Spinal cord (tissue), 10 donors: ENCODE results near the gene SRPK2. TPM values are rescaled to one million over a fixed set of nuclear protein-coding genes. Genes with fewer than 3 reads are reported as not detected.

Source experiments
- DNase-seq, 6 donors: peaks; one replicate each; pipeline versions ENCODE4 v3.0.0 to v3.0.0-alpha.2; 2013 to 2015; ENCODE audit warnings: low spot score in 6 of 6, low read depth in 4 of 6
- H3K27ac ChIP-seq: one replicate; pipeline ENCODE4 v1.5.1; 2013; ENCODE audit warnings: low read depth, low read length, control low read depth
- H3K27me3 ChIP-seq: one replicate; pipeline ENCODE4 v1.6.1; 2013; ENCODE audit warnings: low read length; ENCODE audit not compliant: control insufficient read depth, insufficient read depth
- H3K36me3 ChIP-seq: one replicate; pipeline ENCODE4 v1.6.1; 2013; ENCODE audit warnings: low read length; ENCODE audit not compliant: control insufficient read depth, insufficient read depth
- H3K4me1 ChIP-seq: one replicate; pipeline ENCODE4 v1.6.1; 2013; ENCODE audit warnings: low read length; ENCODE audit not compliant: control insufficient read depth, insufficient read depth
- H3K4me3 ChIP-seq: one replicate; pipeline ENCODE4 v1.5.1; 2013; ENCODE audit warnings: low read depth, low read length, control low read depth
- H3K9me3 ChIP-seq: one replicate; pipeline ENCODE4 v1.6.1; 2013; ENCODE audit warnings: low read length; ENCODE audit not compliant: control insufficient read depth, insufficient read depth
- WGBS: methylation state at CpG from one replicate; pipeline ENCODE4 v1.1.5; 2013; ENCODE audit warnings: missing lambda C conversion rate; ENCODE audit not compliant: insufficient coverage; 5-methylcytosine and 5-hydroxymethylcytosine counted together
- polyA plus RNA-seq, 2 donors: library from polyadenylated mRNA; unstranded; fragments of 120-200 nt; gene quantifications; one replicate each; pipeline ENCODE4 v1.2.1, GENCODE V29; 2013; ENCODE audit not compliant: insufficient read length in 2 of 2
- total RNA-seq, 2 donors: library from RNA; depleted of rRNA in 1 of 2; stranded (reverse); fragments of 120-200 nt in 1 of 2; fragments of >200 nt in 1 of 2; gene quantifications; one replicate each; pipeline versions ENCODE4 v1.2.3 to v1.2.4, GENCODE V29; 2013 to 2014
- donor health status: healthy.

The SRPK2 gene
- total and polyA plus RNA-seq, 4 donors = 79.8 to 252 (median 126) TPM

DNA sequence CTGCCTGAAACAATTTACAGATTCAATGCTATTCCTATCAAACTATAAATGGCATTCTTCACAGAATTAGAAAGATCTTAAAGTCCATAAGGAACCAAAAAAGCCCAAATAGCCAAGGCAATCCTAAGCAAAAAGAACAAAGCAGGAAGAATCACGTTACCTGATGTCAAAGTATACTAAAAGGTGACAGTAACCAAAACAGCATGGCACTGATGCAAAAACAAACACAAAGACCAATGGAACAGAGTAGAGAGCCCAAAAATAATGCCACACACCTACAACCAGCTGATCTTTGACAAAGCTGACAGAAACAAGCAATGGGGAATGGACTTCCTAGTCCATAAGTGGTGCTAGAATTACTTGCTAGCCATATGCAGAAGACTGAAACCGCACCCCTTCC, 208.7 kb downstream of the SRPK2 start:
- DNase-seq = no peak
- Histone ChIP-seq H3K36me3 (no peaks in the 10 kb centered on the region), H3K27me3 (no peaks in the 10 kb centered on the region), H3K4me1 (no peaks in the 10 kb centered on the region), H3K27ac (no peak overlapping the region), H3K4me3 (no peak overlapping the region), H3K9me3 (peaks cover 3% of the 10 kb centered on the region)
- 100% methylated on average over 1 of the region's 2 CpGs for WGBS

DNA sequence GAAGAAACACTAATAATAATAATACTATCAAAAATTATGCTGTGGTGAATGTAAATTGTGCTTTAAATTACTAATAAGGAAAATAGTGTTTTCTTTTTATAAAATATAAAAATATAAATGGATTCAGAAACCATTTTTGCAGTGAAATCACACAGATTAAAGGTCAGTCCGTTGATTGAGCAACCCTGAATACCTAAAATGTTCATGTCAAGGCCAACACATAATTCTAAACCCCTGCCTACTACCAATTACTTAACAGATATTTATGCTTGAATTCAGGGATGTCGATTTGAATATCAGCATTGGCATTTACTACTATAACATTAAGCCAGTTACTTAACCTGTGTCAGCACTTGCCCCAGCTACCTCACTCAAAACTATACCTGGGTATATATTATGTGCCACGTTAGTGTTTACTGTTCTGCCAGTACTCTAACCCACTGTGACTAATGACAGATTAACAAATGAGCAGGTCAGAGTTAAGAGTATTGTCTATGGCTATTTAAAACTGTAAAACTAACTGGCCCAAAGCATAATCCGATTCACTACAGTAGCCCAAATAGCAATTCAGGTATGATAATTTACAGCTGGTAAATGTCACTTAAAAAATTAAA, 209.7 kb downstream of the SRPK2 start:
- no CpG with 5 or more reads among the region's 4 CpGs for WGBS
- peaks cover 3% of the 10 kb centered on the region for H3K9me3 ChIP-seq
- H3K4me1 ChIP-seq = no peaks in the 10 kb centered on the region
- no peak overlapping the region for H3K4me3 ChIP-seq
- no peak for DNase-seq
- H3K27ac ChIP-seq = no peak overlapping the region
- H3K27me3 ChIP-seq = no peaks in the 10 kb centered on the region
- H3K36me3 ChIP-seq = no peaks in the 10 kb centered on the region

DNA sequence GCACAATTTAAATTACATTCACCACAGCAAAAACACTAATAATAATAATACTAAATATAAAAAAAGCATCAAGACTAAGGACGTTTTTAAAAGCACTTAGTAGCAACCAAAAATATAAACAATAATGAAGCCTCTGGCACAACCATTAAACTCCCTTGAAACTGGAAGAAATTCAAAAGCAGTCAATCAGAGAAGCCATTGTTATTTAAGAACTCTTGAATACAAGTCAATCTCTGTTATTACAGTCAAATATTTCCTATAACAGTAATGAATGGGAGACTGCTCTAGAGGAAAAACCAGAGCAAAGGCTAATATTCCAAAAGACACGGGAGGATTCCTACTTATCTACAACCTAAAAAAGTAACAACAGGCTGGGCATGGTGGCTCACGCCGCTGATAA, 210.5 kb downstream of the SRPK2 start:
- Histone ChIP-seq H3K4me3 (no peak overlapping the region), H3K36me3 (no peaks in the 10 kb centered on the region), H3K9me3 (peaks cover 3% of the 10 kb centered on the region), H3K27me3 (no peaks in the 10 kb centered on the region), H3K27ac (no peak overlapping the region), H3K4me1 (no peaks in the 10 kb centered on the region)
- DNase-seq = peak in 1 of 6 donors; percentile 6
- 100% methylated on average over 3 of the region's 4 CpGs for WGBS

- H3K9me3 ChIP-seq = peaks cover 3% of the 10 kb centered on the region
- WGBS = no CpG with 5 or more reads among the region's 3 CpGs
- no peaks in the 10 kb centered on the region for H3K27me3 ChIP-seq
- no peaks in the 10 kb centered on the region for H3K36me3 ChIP-seq
- H3K4me3 ChIP-seq = no peak overlapping the region
- H3K4me1 ChIP-seq = no peaks in the 10 kb centered on the region
- H3K27ac ChIP-seq = no peak overlapping the region
- no peak for DNase-seq
These were observed 211.7 kb downstream of the SRPK2 start for GRCh38 chr7:105177026-105177425.

GRCh38 chr7:105173586-105173985, 215.1 kb downstream of the SRPK2 start:
- Histone ChIP-seq H3K27ac (no peak overlapping the region), H3K4me1 (no peaks in the 10 kb centered on the region), H3K9me3 (no peaks in the 10 kb centered on the region), H3K27me3 (no peaks in the 10 kb centered on the region), H3K4me3 (no peak overlapping the region), H3K36me3 (no peaks in the 10 kb centered on the region)
- no CpG with 5 or more reads among the region's 1 CpG for WGBS
- no peak for DNase-seq

GRCh38 chr7:105164751-105165150, 224.0 kb downstream of the SRPK2 start:
- H3K36me3 ChIP-seq = peaks cover 12% of the 10 kb centered on the region
- H3K4me1 ChIP-seq = no peaks in the 10 kb centered on the region
- no peak overlapping the region for H3K27ac ChIP-seq
- no peaks in the 10 kb centered on the region for H3K27me3 ChIP-seq
- no peaks in the 10 kb centered on the region for H3K9me3 ChIP-seq
- no peak for DNase-seq
- H3K4me3 ChIP-seq = no peak overlapping the region
- WGBS = 100% methylated on average over 1 of the region's 1 CpG

- no peak for DNase-seq
- WGBS = 99% methylated on average over 7 of the region's 8 CpGs
- no peaks in the 10 kb centered on the region for H3K4me1 ChIP-seq
- H3K27me3 ChIP-seq = no peaks in the 10 kb centered on the region
- H3K36me3 ChIP-seq = peaks cover 12% of the 10 kb centered on the region
- H3K9me3 ChIP-seq = no peaks in the 10 kb centered on the region
- H3K4me3 ChIP-seq = no peak overlapping the region
- no peak overlapping the region for H3K27ac ChIP-seq
These were observed 225.0 kb downstream of the SRPK2 start for GRCh38 chr7:105163718-105164117.

DNA sequence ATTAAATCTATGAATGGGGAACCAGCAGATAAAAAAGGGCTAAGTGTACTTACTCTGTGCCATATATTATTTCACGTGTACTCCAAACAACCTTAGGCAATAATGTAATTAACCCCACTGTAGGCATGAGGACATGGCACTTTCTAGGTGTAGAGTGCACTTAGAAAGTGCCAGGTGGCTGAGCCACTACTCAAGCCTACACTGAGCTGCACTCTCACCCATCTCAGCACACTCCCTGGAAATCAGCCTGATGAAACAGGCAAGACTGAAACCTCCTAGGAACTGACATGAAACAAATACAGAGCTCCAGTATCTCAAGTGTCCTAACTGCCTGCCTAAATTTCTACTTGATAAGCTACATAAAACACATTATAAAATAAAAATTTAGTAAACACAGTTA, 227.4 kb downstream of the SRPK2 start:
- H3K4me3 ChIP-seq = no peak overlapping the region
- DNase-seq = no peak
- H3K27me3 ChIP-seq = no peaks in the 10 kb centered on the region
- H3K9me3 ChIP-seq = no peaks in the 10 kb centered on the region
- no peak overlapping the region for H3K27ac ChIP-seq
- 88% methylated on average over 1 of the region's 1 CpG for WGBS
- no peaks in the 10 kb centered on the region for H3K4me1 ChIP-seq
- H3K36me3 ChIP-seq = peaks cover 8% of the 10 kb centered on the region

DNA sequence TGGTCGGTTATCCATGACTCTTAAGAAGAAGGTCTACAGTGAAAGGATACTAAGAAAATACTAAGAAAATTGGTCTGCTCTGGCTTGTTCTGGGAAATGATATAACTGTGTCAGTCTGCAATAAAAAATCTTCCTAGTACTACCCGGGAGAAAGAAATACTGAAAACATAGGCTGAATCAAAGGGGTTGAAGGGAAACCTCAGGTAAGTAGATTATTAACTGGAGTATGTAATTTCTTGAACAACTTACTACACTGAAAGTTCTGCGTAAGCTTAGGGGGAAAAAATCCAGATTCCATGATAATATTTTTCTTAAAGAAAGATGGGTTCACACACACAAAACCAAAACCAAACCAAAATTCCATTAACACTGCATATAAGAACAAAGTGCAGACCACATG, 231.4 kb downstream of the SRPK2 start:
- WGBS = 86% methylated on average over 1 of the region's 3 CpGs
- DNase-seq = no peak
- Histone ChIP-seq H3K4me3 (no peak overlapping the region), H3K4me1 (no peaks in the 10 kb centered on the region), H3K27ac (no peak overlapping the region), H3K27me3 (no peaks in the 10 kb centered on the region), H3K36me3 (peaks cover 4% of the 10 kb centered on the region), H3K9me3 (no peaks in the 10 kb centered on the region)

DNA sequence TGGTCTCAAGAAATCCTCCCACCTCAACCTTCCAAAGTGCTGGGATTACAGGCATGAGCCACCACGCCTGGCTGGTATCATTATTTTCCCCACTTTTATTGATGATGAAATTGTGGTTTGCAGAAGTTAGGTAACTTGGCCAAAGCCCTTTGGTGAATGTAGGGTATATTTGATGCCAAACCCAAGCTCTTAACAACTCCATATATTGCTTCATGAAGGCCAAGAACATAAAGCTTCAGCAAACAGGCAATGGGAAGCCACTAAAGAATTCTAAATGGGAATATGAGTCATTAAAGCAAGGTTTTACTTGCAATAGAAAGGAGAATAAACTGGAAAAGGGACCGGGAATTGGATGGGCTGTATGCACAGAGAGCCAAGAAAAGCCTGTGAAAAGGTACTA, 232.0 kb downstream of the SRPK2 start:
- Histone ChIP-seq H3K4me1 (no peaks in the 10 kb centered on the region), H3K4me3 (no peak overlapping the region), H3K27me3 (no peaks in the 10 kb centered on the region), H3K27ac (no peak overlapping the region), H3K36me3 (peaks cover 4% of the 10 kb centered on the region), H3K9me3 (no peaks in the 10 kb centered on the region)
- no peak for DNase-seq
- WGBS = 100% methylated on average over 1 of the region's 2 CpGs
